ENCODE measurements around the gene PDHX.

Gene PDHX

GRCh38 chr11:34976496-34977088 is 60.2 kb downstream of the PDHX start:
- H3K9me3 ChIP-seq (ENCODE audit: control insufficient read depth in 1 of 2, low read length in 2 of 2) = no peaks in the 10 kb centered on the region
- peaks cover 14 to 20% of the 10 kb centered on the region in 2 donors for H3K36me3 ChIP-seq (ENCODE audit: control insufficient read depth in 1 of 2, insufficient read depth in 2 of 2, low read length in 2 of 2)
- no peak overlapping the region for H3K27ac ChIP-seq (ENCODE audit: low read length)
- no peak overlapping the region for H3K4me3 ChIP-seq (ENCODE audit: low read depth in 1 of 2, low read length in 2 of 2)
- peaks cover 0 to 23% of the 10 kb centered on the region in 2 donors for H3K4me1 ChIP-seq (ENCODE audit: control insufficient read depth in 1 of 2, insufficient read depth in 2 of 2, low read length in 2 of 2)
- no peaks in the 10 kb centered on the region for H3K27me3 ChIP-seq (ENCODE audit: low read depth, low read length)

DNA sequence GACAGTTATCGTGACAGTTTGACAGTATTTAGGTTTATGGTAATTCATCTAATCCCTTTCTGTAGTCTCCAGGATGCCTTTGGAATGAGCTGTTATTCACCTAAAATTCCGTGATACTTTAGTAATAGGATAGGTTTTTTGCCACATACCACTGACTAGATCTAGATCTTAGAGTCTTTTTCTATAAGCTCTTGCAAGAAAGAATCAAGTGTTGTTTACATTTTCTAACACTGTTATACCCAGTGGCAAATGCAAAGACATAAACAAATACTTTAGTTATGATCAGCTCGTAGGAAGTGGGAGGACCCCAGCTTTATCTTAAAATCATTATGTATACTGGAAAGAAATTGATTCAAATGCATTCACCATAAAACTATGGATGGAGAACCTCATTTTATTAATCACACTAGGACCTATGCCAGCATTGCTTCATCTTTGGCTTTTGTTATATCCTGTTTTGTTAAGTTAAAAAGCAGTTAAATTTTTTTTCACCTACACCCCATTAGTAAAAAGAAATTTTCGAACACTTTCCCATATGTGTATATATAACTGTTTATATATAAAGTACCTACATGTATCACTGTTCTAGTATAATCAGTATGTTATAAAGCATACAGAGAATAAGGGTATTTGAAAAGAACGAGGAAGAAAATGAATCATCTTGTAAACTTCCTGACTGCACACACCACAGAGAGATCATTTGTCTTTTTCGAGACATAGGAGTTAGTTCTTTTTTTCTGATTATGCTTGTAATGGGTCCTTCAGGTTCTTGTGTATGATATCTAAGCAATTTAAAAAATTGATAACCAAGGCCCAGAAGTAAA is 60.9 kb downstream of the PDHX start:
- no peak overlapping the region for H3K27ac ChIP-seq (ENCODE audit: low read length)

DNA sequence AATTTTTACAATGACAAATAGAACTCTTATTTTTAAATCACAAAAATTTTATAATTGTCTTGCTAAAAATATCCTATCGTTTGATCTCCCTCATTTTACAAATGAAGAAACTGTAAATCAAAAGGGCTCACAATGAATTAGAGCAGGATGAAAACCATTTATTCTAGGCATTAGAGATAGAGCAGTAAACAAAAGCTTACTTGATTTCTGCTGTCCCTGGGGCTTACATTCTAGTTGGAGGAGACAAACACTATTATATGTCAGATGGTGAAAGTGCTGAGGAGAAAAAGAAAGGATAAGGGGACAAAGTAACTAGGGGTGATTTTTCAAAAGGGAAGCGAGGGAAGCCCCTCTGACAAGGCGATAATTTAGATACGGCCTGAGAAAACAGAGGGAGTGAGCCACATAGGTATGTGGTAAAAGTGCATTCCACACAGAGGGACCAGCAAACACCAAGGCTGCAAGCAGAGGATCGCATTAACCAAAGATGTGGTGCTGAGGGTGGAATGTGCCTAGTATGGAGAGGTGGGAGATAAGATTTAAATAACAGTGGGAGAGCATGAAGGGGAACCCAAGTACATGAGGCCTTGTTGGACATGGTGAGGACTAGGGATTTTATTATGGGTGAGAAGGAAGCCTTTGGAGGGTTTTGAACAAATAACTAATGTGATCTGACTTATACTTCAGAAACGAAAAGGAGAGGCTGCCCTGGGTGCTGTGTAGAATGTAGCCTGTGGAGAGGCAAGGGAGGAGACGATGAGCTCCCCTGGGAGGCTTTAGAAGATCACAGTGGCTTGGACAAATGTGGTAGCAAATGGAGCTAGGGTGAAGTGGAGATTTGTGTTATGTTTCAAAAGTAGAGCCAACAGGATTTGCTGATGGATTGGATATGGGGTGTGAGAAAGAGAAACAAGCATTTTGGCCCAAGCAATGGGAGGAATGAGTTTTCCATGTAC is 62.1 kb downstream of the PDHX start:
- peaks cover 0 to 23% of the 10 kb centered on the region in 2 donors for H3K4me1 ChIP-seq (ENCODE audit: control insufficient read depth in 1 of 2, insufficient read depth in 2 of 2, low read length in 2 of 2)
- no peaks in the 10 kb centered on the region for H3K27me3 ChIP-seq (ENCODE audit: low read depth, low read length)
- H3K36me3 ChIP-seq (ENCODE audit: control insufficient read depth in 1 of 2, insufficient read depth in 2 of 2, low read length in 2 of 2) = peaks cover 10 to 19% of the 10 kb centered on the region in 2 donors
- no peaks in the 10 kb centered on the region for H3K9me3 ChIP-seq (ENCODE audit: control insufficient read depth in 1 of 2, low read length in 2 of 2)
- H3K27ac ChIP-seq (ENCODE audit: low read length) = no peak overlapping the region
- no peak overlapping the region for H3K4me3 ChIP-seq (ENCODE audit: low read depth in 1 of 2, low read length in 2 of 2)

More for the DNA sequence above, 60.9 kb downstream of the PDHX start:
- Histone ChIP-seq H3K4me3 (ENCODE audit: low read depth in 1 of 2, low read length in 2 of 2) (no peak overlapping the region), H3K27me3 (ENCODE audit: low read depth, low read length) (no peaks in the 10 kb centered on the region), H3K9me3 (ENCODE audit: control insufficient read depth in 1 of 2, low read length in 2 of 2) (no peaks in the 10 kb centered on the region), H3K4me1 (ENCODE audit: control insufficient read depth in 1 of 2, insufficient read depth in 2 of 2, low read length in 2 of 2) (peaks cover 0 to 23% of the 10 kb centered on the region in 2 donors), H3K36me3 (ENCODE audit: control insufficient read depth in 1 of 2, insufficient read depth in 2 of 2, low read length in 2 of 2) (peaks cover 14 to 20% of the 10 kb centered on the region in 2 donors)

GRCh38 chr11:34984514-34984913 is 68.1 kb downstream of the PDHX start:
- H3K27me3 ChIP-seq (ENCODE audit: low read depth, low read length) = no peaks in the 10 kb centered on the region
- H3K4me3 ChIP-seq (ENCODE audit: low read depth in 1 of 2, low read length in 2 of 2) = no peak overlapping the region
- H3K27ac ChIP-seq (ENCODE audit: low read length) = no peak overlapping the region
- no peaks in the 10 kb centered on the region for H3K9me3 ChIP-seq (ENCODE audit: control insufficient read depth in 1 of 2, low read length in 2 of 2)
- peaks cover 5 to 19% of the 10 kb centered on the region in 2 donors for H3K36me3 ChIP-seq (ENCODE audit: control insufficient read depth in 1 of 2, insufficient read depth in 2 of 2, low read length in 2 of 2)
- H3K4me1 ChIP-seq (ENCODE audit: control insufficient read depth in 1 of 2, insufficient read depth in 2 of 2, low read length in 2 of 2) = no peaks in the 10 kb centered on the region

DNA sequence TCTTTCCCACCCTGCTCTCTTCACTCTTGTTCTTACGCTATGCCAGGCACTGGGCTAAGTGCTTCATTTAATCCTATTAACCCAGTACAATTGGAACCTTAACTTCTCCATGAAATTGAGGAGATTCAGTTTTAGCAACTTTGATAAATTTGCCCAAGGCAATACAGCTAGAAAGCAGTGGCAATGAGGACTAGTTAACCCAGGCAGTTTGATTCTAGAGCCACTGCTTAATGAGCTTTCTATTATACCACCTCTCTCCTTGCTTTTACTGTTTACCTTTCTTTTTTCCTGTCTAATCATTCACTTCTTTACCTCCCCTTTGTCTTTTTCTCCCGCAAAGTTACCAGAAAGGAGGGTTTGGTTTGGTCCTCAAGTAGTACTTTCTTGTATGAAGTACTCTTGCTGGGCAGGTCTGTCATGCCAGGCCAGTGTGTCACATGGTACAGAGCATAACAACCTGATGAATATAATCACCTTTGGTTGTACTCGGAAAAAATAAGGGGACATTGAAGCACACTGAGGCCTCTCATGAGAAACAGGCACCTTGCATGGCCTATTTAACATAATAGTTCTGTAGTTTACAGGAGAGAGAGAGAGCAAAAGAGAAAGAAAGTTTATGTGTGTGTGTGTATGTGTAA is 70.6 kb downstream of the PDHX start:
- H3K27me3 ChIP-seq (ENCODE audit: low read depth, low read length) = no peaks in the 10 kb centered on the region
- H3K27ac ChIP-seq (ENCODE audit: low read length) = no peak overlapping the region
- H3K4me1 ChIP-seq (ENCODE audit: control insufficient read depth in 1 of 2, insufficient read depth in 2 of 2, low read length in 2 of 2) = no peaks in the 10 kb centered on the region
- H3K4me3 ChIP-seq (ENCODE audit: low read depth in 1 of 2, low read length in 2 of 2) = no peak overlapping the region
- H3K36me3 ChIP-seq (ENCODE audit: control insufficient read depth in 1 of 2, insufficient read depth in 2 of 2, low read length in 2 of 2) = peaks cover 5 to 19% of the 10 kb centered on the region in 2 donors
- H3K9me3 ChIP-seq (ENCODE audit: control insufficient read depth in 1 of 2, low read length in 2 of 2) = no peaks in the 10 kb centered on the region

GRCh38 chr11:34987617-34988016 is 71.2 kb downstream of the PDHX start:
- Histone ChIP-seq H3K27me3 (ENCODE audit: low read depth, low read length) (no peaks in the 10 kb centered on the region), H3K4me3 (ENCODE audit: low read depth in 1 of 2, low read length in 2 of 2) (no peak overlapping the region), H3K9me3 (ENCODE audit: control insufficient read depth in 1 of 2, low read length in 2 of 2) (no peaks in the 10 kb centered on the region), H3K27ac (ENCODE audit: low read length) (no peak overlapping the region), H3K4me1 (ENCODE audit: control insufficient read depth in 1 of 2, insufficient read depth in 2 of 2, low read length in 2 of 2) (no peaks in the 10 kb centered on the region), H3K36me3 (ENCODE audit: control insufficient read depth in 1 of 2, insufficient read depth in 2 of 2, low read length in 2 of 2) (peaks cover 5 to 19% of the 10 kb centered on the region in 2 donors)

- H3K27me3 ChIP-seq (ENCODE audit: low read depth, low read length) = no peaks in the 10 kb centered on the region
- H3K36me3 ChIP-seq (ENCODE audit: control insufficient read depth in 1 of 2, insufficient read depth in 2 of 2, low read length in 2 of 2) = peaks cover 5 to 24% of the 10 kb centered on the region in 2 donors
- H3K4me1 ChIP-seq (ENCODE audit: control insufficient read depth in 1 of 2, insufficient read depth in 2 of 2, low read length in 2 of 2) = no peaks in the 10 kb centered on the region
- H3K4me3 ChIP-seq (ENCODE audit: low read depth in 1 of 2, low read length in 2 of 2) = no peak overlapping the region
- H3K27ac ChIP-seq (ENCODE audit: low read length) = no peak overlapping the region
- H3K9me3 ChIP-seq (ENCODE audit: control insufficient read depth in 1 of 2, low read length in 2 of 2) = no peaks in the 10 kb centered on the region
Measured at GRCh38 chr11:34988294-34989255, 72.2 kb downstream of the PDHX start.

GRCh38 chr11:34990916-34991315 is 74.5 kb downstream of the PDHX start:
- H3K27ac ChIP-seq (ENCODE audit: low read length) = no peak overlapping the region
- no peaks in the 10 kb centered on the region for H3K9me3 ChIP-seq (ENCODE audit: control insufficient read depth in 1 of 2, low read length in 2 of 2)
- no peaks in the 10 kb centered on the region for H3K27me3 ChIP-seq (ENCODE audit: low read depth, low read length)
- H3K4me3 ChIP-seq (ENCODE audit: low read depth in 1 of 2, low read length in 2 of 2) = no peak overlapping the region
- H3K36me3 ChIP-seq (ENCODE audit: control insufficient read depth in 1 of 2, insufficient read depth in 2 of 2, low read length in 2 of 2) = peaks cover 11 to 24% of the 10 kb centered on the region in 2 donors
- H3K4me1 ChIP-seq (ENCODE audit: control insufficient read depth in 1 of 2, insufficient read depth in 2 of 2, low read length in 2 of 2) = no peaks in the 10 kb centered on the region

- no peak overlapping the region for H3K4me3 ChIP-seq (ENCODE audit: low read depth in 1 of 2, low read length in 2 of 2)
- H3K9me3 ChIP-seq (ENCODE audit: control insufficient read depth in 1 of 2, low read length in 2 of 2) = no peaks in the 10 kb centered on the region
- peaks cover 6 to 15% of the 10 kb centered on the region in 2 donors for H3K36me3 ChIP-seq (ENCODE audit: control insufficient read depth in 1 of 2, insufficient read depth in 2 of 2, low read length in 2 of 2)
- H3K27me3 ChIP-seq (ENCODE audit: low read depth, low read length) = no peaks in the 10 kb centered on the region
- H3K4me1 ChIP-seq (ENCODE audit: control insufficient read depth in 1 of 2, insufficient read depth in 2 of 2, low read length in 2 of 2) = peaks cover 0 to 3% of the 10 kb centered on the region in 2 donors
- H3K27ac ChIP-seq (ENCODE audit: low read length) = no peak overlapping the region
Measured at GRCh38 chr11:34994854-34995253, 78.4 kb downstream of the PDHX start.

DNA sequence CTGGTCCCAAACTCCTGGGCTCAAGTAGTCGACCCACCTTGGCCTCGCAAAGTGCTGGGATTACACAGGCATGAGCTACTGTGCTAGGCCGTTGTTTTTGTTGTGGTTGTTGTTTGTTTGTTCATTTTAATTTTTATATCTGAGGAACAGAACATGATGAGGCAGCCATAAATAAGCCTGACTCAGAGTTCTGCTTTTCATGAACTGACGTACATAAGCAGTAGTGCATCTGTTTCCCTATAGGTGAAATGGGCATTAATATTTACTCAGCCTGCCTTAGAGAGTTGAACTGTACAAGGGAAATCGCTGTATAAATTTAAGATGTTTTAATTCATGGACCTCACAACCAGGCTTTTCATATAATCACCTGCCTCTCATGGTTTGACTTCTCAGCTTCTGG is 80.5 kb downstream of the PDHX start:
- peaks cover 6 to 15% of the 10 kb centered on the region in 2 donors for H3K36me3 ChIP-seq (ENCODE audit: control insufficient read depth in 1 of 2, insufficient read depth in 2 of 2, low read length in 2 of 2)
- H3K4me3 ChIP-seq (ENCODE audit: low read depth in 1 of 2, low read length in 2 of 2) = no peak overlapping the region
- H3K27me3 ChIP-seq (ENCODE audit: low read depth, low read length) = no peaks in the 10 kb centered on the region
- peaks cover 0 to 3% of the 10 kb centered on the region in 2 donors for H3K4me1 ChIP-seq (ENCODE audit: control insufficient read depth in 1 of 2, insufficient read depth in 2 of 2, low read length in 2 of 2)
- no peak overlapping the region for H3K27ac ChIP-seq (ENCODE audit: low read length)
- no peaks in the 10 kb centered on the region for H3K9me3 ChIP-seq (ENCODE audit: control insufficient read depth in 1 of 2, low read length in 2 of 2)
